ENCODE results near the gene PPP2R2B. TPM values are rescaled to one million over a fixed set of nuclear protein-coding genes. Genes with fewer than 3 reads are reported as not detected.

PPP2R2B gene
- total RNA-seq, 4 donors from 2014 or later = 0.53 to 2.0 (median 1.1) TPM

DNA sequence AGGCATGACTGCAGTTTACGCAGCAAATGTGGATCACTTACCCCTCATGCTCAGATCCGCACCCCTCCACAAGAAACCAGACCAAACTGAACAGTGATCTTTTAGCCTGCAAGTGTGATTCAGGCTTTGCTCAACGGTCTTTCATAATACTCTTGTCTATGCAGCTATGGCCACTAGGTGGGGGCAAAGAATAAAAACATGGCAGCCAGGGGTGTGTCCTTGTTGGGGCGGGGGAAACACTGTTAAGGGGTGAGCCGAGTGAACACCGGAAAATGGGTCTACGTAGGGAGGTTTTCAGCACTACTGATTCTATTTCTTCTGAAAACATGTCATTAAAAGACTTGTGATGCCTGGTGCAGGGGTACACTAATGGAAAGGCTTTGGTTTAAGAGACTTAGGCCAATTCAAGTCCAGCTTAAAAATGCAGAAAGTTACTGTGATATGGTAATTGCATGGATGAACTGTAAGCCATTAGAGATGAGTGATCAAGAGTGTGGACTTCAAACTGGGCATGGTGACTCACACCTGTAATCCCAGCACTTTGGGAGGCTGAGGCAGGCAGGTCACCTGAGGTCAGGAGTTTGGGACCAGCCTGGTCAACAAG, 312.7 kb downstream of the PPP2R2B start:
- intact Hi-C loops (cut with DNase I) = no loop called here
- no peak overlapping the region for H3K4me3 ChIP-seq
- H3K27ac ChIP-seq = no peak overlapping the region
- H3K36me3 ChIP-seq = no peaks in the 10 kb centered on the region
- WGBS, 2 donors = 29 to 34% methylated on average over 7 of the region's 7 CpGs
- DNase-seq = no peak
- H3K27me3 ChIP-seq = no peaks in the 10 kb centered on the region
- H3K9me3 ChIP-seq = no peaks in the 10 kb centered on the region
- no peak for TF ChIP-seq POLR2A (IDR thresholded peaks at IDR 0.05)
- TF ChIP-seq, protein P1, sequence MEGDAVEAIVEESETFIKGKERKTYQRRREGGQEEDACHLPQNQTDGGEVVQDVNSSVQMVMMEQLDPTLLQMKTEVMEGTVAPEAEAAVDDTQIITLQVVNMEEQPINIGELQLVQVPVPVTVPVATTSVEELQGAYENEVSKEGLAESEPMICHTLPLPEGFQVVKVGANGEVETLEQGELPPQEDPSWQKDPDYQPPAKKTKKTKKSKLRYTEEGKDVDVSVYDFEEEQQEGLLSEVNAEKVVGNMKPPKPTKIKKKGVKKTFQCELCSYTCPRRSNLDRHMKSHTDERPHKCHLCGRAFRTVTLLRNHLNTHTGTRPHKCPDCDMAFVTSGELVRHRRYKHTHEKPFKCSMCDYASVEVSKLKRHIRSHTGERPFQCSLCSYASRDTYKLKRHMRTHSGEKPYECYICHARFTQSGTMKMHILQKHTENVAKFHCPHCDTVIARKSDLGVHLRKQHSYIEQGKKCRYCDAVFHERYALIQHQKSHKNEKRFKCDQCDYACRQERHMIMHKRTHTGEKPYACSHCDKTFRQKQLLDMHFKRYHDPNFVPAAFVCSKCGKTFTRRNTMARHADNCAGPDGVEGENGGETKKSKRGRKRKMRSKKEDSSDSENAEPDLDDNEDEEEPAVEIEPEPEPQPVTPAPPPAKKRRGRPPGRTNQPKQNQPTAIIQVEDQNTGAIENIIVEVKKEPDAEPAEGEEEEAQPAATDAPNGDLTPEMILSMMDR (IDR thresholded peaks at IDR 0.05) = peak in 3 of 6 experiments; percentile 18 to 45 (median 32)
- no peaks in the 10 kb centered on the region for H3K4me1 ChIP-seq

DNA sequence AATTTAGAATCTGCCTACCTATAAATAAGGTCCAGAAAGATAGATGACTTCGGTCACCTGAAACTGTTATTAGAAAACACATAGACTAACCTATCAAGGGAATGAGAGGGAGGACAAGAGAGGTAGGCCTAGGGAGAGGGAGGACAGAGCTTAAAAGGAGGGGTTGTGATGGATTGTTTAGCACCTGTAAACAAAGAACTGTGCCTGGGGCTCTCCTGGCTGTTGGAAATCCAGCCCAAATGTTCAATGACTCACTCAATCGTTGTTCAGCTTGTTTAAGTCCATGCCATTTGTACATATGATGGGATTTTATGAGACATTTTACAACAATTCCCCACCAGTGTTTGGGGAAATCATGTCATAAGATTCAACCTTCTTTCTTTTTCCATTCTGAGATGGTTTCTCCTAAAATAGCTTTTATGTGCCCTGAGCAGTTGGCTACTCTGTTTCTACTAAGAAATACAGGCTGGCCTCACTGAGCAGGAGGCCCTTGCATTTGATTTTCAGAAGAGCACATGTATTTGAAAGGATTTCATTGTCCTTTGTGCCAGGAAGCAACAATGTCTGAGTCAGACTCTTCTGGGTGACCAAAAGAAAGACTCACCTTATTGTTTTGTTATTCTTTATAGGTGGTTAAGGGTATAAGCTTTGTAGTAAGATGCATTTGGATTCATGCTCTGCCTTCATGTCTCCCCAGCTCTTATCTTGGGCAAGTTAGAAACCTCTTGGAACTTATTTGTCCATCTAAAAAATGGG, 314.4 kb downstream of the PPP2R2B start:
- 43 to 48% methylated on average over 2 of the region's 2 CpGs for WGBS, 2 donors
- H3K4me1 ChIP-seq = no peaks in the 10 kb centered on the region
- no peaks in the 10 kb centered on the region for H3K36me3 ChIP-seq
- no peak overlapping the region for H3K4me3 ChIP-seq
- intact Hi-C loops (cut with DNase I) = no loop called here
- DNase-seq = no peak
- TF ChIP-seq, protein P1 (IDR thresholded peaks at IDR 0.05) = no peak
- no peaks in the 10 kb centered on the region for H3K9me3 ChIP-seq
- no peaks in the 10 kb centered on the region for H3K27me3 ChIP-seq
- no peak overlapping the region for H3K27ac ChIP-seq

DNA sequence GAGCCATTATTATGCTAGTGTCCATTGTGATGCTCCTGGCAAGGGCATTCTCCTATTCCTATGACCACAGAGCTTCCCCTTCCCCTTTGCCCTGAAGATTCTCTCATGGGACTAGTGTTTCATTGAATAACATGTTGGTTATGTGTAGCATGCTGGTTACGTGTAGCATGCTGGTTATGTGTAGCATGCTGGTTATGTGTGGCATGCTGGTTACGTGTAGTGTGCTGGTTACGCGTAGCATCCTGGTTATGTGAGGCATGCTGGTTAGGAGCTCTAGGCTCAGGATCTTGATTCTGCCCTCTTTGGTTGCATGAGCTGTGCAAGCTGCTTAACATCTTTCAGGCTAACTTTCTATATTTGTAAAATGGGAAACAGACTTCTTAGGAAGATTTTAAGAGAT, 316.1 kb downstream of the PPP2R2B start:
- intact Hi-C loops (cut with DNase I) = no loop called here
- H3K4me3 ChIP-seq = no peak overlapping the region
- TF ChIP-seq, protein P1 (IDR thresholded peaks at IDR 0.05) = no peak
- H3K9me3 ChIP-seq = no peaks in the 10 kb centered on the region
- 82 to 94% methylated on average over 4 of the region's 4 CpGs for WGBS, 2 donors
- H3K27me3 ChIP-seq = no peaks in the 10 kb centered on the region
- H3K27ac ChIP-seq = no peak overlapping the region
- no peaks in the 10 kb centered on the region for H3K36me3 ChIP-seq
- no peak for DNase-seq
- H3K4me1 ChIP-seq = no peaks in the 10 kb centered on the region

DNA sequence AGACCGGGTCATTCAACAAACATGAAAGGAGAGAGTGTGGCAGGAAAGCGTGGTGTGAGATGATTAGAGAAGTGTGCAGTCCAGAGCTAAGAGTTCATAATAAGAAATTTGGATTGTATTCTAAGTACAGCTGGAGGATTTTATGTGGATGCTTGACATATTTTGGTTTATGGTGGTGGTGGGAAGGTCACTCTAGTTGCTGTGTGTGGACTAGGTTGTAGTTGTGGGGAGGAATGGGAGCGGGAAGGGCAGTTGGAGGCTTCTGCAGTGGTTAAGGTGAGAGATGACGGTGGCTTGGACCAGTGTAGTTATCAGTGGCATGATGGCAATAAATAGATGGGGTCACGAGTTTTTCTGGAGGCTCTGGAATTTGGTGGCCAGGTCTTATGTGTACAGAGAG, 316.8 kb downstream of the PPP2R2B start:
- WGBS, 2 donors = 87 to 90% methylated on average over 5 of the region's 5 CpGs
- intact Hi-C loops (cut with DNase I) = no loop called here
- no peaks in the 10 kb centered on the region for H3K9me3 ChIP-seq

More for the DNA sequence above, 316.8 kb downstream of the PPP2R2B start:
- Histone ChIP-seq H3K4me1 (no peaks in the 10 kb centered on the region), H3K36me3 (no peaks in the 10 kb centered on the region), H3K4me3 (no peak overlapping the region), H3K27ac (no peak overlapping the region), H3K27me3 (peaks cover 0 to 4% (median 0%) of the 10 kb centered on the region in 4 donors)
- no peak for TF ChIP-seq POLR2A (IDR thresholded peaks at IDR 0.05)
- TF ChIP-seq, protein P1 (IDR thresholded peaks at IDR 0.05) = no peak
- no peak for DNase-seq

Measured in esophagus squamous epithelium (tissue), 5 donors.